CD4-positive, alpha-beta T cell treated with Interleukin-4 for 1 hour (primary cell): ENCODE results near the gene PRDM5.

ENCODE experiments used
- DNase-seq, 2 donors: peaks; one replicate each; pipeline ENCODE4 v3.0.0-alpha.2; 2020 to 2022

The PRDM5 gene

GRCh38 chr4:120853161-120853935 is 69.2 kb downstream of the PRDM5 start:
- DNase-seq = no peak

- DNase-seq = no peak
These were observed 72.4 kb downstream of the PRDM5 start for GRCh38 chr4:120850018-120850599.

DNA sequence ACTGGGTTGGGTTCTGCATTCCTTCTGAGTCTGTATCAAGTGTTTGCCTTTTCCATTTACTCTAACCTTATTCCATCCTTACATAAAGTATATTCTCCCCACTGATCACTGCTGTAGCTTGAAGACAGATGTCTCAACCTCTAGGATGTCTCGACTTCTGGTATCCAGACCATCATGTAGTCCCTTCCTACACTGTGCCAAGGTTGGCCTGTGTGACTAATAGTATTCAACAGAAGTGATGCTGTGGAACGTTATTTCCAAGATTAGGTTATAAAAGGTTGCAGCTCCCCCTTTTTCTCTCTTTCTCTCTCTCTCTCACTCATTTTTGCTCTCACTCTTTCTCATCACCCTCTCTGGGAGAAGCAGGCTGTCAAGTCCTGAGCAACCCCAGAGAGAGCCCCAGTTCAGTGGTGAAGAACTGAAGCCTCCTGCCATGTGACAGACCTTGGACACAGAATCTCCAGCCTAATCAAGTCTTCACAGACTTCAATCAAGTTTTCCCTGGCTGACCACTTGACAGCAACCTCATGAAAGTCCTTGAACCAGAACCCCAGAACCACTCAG is 75.4 kb downstream of the PRDM5 start:
- no peak for DNase-seq

DNA sequence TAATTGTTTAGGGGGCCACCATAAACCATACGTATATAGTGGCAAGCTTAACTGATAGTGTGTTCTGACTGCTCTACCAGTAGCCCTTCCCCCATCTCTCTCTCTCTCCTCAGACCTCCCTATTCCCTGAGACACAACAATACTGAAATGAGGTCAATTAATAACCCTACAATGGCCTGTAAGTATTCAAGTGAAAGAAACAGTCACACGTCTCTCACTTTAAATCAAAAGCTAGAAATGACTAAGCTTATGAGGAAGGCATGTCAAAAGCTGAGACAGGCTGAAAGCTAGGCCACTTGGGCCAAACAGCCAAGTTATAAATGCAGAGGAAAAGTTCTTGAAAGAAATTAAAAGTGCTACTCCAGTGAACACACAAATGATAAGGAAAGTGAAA is 78.0 kb downstream of the PRDM5 start:
- DNase-seq = no peak

GRCh38 chr4:120843849-120844527 is 78.5 kb downstream of the PRDM5 start:
- no peak for DNase-seq

- DNase-seq = no peak
These were observed 80.5 kb downstream of the PRDM5 start for GRCh38 chr4:120842031-120842430.

DNA sequence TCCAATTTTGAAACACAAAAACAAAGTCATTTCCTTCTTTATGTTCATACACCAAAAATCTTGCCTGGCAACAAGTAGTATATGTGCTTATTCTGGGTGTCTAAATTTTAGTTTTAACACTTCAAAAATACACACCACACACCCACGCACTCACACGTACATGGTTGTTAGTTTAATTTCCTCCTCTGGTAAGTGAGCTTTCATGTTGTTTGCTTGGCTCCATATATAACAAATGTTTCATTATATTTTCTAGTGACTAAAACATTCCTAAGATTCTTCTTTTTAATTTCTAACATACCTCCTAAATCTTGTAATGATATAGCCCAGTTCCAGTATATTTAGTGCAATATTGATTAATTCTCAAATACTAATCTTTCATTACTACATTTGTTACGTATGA is 80.9 kb downstream of the PRDM5 start:
- no peak for DNase-seq

- no peak for DNase-seq
These were observed 82.4 kb downstream of the PRDM5 start for GRCh38 chr4:120839974-120840751.

GRCh38 chr4:120839334-120839973 is 83.1 kb downstream of the PRDM5 start:
- no peak for DNase-seq

- DNase-seq = no peak
These were observed 83.7 kb downstream of the PRDM5 start for GRCh38 chr4:120838784-120839183.

DNA sequence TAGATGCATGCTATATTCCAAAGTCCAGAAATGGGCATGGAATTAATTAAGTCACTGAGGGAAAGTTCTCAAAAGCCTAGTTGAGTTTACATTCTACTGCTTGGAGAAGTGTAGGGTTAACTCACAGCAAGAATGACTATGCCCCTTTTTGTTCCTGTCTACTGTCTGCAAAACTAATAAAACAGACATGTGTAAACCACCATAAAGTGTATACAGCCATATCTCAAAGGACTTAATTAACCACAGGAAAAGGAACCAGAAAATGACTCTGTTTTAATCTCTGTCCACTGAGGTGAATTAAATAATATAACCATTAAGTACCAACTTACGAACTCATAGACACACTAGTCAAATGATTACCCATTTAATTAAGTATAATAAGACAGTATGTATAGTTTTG is 84.9 kb downstream of the PRDM5 start:
- no peak for DNase-seq

DNA sequence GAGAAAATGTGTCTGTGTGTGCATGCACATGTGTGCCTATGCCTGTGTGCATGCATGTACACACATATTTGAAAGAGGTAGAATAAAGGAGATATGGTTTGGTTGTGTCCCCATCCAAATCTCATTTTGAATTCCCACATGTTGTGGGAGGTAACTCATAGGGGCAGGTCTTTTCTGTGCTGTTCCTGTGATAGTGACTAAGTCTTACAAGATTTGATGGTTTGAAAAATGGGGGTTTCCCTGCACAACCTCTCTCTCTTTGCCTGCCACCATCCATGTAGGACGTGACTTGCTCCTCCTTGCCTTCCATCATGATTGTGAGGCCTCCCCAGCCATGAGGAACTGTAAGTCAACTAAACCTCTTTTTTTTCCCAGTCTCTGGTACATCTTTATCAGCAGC is 87.2 kb downstream of the PRDM5 start:
- no peak for DNase-seq

GRCh38 chr4:120830204-120830603 is 92.3 kb downstream of the PRDM5 start:
- DNase-seq = no peak

DNA sequence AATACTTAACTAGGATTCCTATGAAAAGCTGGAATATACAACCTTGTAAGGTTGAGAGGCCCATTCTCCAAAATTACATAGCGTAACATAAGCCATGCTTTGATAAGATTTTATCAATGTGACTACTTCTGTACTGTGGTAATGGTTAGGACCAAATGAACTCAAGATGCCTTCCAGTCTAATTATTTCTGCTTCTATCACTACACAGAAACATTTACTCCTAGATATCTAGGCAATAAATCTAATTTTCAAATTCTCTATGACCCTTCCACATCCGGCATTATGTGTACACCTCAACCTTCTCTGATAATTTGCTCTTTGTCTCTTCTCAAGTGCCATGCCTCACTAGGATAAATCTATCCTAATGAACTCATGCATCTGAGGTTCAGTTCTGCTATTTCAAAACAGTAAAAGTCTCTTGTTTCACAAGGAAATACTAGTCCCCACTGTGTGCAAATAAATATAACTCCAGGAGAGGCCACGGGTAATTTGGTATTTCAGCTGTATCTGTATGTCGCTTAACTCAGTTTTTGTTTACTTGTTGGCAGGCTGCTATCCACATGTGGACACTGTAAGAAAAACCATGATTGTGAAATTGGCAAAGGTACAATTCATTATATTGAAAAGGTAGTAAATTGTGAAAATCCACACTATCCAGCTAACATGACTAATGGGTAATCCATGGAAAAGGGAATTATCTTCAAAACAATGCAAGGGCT is 93.3 kb downstream of the PRDM5 start:
- no peak for DNase-seq

DNA sequence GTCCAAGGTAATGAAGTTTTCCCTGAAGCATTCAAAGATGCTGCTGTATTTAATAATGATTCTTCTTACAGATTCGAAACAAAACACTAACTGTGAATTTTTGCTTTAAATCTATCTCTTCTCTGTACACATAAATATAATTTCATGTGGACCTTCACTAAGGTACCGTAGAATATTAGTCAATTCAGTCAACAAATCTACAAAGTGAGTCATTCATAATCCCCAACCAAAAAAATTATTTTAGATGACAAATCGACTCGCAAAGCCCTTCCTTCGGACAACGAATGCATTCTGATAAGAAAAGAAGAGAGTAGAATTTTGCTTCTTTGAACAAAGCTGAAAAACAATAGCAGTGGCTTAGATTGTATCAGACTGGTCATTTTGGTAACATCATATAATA is 95.7 kb downstream of the PRDM5 start:
- DNase-seq = no peak

- DNase-seq = no peak
These were observed 96.1 kb downstream of the PRDM5 start for GRCh38 chr4:120826449-120826848.

DNA sequence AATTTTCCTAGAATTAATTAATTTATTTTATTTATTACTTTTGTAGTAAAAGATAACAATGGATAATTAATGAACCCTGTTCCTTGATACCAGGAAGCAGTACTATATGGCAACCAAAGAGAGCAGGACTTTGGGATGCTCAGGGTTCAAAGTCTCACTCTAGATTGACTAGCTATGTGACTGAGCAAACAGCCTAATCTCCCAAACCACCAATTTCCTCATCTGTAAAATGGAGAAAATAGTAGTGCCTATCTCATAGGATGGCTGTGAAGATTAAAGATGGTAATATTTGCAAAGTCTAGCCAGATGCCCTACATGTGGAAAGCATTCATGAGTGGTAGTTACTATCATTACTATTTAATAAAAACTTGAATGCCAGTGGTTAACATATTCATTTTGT is 97.6 kb downstream of the PRDM5 start:
- DNase-seq = no peak

- DNase-seq = no peak
These were observed 100.5 kb downstream of the PRDM5 start for GRCh38 chr4:120821977-120822376.

DNA sequence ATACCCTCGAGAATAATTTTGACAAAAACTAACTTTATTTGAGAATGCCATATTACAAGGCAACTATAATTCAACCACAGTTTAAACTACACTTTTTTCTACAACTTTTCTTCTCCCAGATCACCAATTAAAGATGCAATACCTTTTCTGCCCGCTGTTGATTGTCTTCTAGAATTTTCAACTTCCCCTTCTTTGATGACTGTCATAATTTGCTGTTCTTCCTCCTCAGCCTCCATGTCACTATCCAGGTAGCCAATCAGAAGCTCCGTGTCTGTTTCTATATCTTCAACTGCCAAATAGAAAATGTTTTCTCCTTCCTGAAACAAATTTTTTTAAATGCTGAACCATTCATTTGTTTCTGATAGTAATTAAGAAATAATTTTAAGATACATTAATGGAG is 101.5 kb downstream of the PRDM5 start:
- DNase-seq = no peak

DNA sequence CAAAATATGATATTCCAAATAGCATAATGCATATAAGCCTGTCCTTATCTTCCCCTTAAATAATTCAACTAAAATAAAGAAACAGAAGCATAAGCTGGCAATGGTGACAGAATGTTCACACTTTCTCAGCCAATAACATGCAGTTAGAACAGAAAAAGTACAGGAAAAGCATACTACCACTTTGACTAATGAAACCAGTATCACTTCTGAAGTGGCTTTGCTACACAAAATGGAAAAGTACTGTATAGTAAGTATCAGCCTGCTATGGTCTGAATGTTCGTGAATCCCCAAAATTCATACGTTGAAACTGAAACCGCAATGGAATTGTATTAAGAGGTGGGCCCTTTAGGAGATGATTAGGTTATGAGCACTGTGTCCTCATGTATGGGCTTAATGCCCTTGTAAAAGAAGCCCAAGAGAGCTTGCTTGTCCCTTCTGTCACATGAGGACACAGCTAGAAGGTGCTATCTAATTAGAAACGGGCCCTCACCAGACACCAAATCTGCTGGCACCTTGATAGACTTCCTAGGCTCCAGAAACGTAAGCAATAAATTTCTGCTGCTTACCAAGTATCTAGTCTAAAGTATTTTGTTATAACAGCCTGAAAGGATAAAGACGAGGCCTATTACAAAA is 102.6 kb downstream of the PRDM5 start:
- no peak for DNase-seq

DNA sequence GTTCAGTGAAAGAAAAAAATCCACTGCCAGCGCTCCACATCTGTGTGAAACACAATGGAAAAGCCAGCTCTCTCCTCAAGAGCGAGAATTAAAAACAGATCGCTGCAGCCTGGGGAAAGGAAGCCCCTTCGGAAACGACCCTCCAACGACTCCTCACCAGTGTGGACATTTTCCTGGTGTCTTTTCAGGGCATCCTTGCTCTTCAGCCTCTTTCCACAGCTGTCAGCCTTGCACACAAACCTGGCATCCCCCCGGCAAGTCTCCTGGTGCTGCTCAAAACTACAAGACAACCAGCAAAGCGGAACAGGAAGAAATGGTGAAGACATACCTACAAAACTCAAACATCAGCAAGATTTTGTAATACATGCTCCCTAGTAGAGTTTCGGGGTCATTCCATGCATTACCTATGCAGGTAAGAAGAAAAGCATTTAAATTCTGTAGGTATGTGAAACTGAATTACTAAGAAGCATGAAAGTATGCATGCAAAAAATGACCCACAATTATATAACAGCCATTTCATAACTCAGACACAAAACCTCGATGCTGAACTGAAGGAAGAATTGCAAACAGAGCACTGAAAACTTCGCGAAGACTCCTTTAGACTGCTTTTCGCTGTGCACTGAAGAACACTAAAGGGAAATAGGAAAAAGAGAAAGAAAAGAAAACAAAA is 106.1 kb downstream of the PRDM5 start:
- no peak for DNase-seq
